ENCODE results near the gene CATSPERZ. TPM values are rescaled to one million over a fixed set of nuclear protein-coding genes. Genes with fewer than 3 reads are reported as not detected.

Gene CATSPERZ
- total and polyA plus RNA-seq, 9 of the 15 experiments (the other 6 are each of a cell fraction or from before 2014, with no cell fraction given): 0.86 to 8.5 (median 3.5) TPM

DNA sequence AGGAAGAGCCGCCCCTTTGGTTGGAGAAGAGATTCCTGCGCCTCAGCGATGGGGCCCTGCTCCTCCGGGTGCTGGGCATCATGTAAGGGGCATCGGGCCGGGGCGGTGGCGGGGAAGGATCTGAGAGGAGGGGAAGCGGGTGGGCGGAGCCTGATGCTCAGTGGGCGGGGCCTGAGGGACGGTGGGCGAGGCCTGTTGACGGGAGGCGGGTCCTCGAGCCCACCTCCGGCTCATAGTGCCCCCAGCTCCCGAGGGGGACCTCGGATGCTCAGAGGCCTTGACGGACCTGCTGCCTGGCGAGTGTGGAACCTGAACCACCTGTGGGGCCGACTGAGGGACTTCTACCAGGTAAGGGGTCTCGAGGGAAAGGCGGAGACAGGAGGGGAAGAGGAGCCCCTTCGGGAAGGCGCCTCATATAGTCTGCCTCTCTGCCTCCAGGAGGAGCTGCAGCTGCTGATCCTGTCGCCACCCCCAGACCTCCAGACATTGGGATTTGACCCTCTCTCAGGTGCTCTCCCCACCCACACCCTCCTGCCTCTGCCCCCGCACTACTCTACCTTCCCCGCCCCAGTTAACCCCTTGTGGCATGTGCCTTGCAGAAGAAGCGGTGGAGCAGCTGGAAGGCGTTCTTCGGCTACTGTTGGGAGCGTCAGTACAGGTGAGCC lies 40.6 kb downstream of the CATSPERZ start:
- H3K36me3 ChIP-seq (ENCODE audit: control insufficient read depth, insufficient read depth, low read length): no peaks in the 10 kb centered on the region
- POLR2A ChIA-PET: interaction anchor here (0.6 to 2.6 kb wide), 10 partner anchors 9 to 785 kb away, joined by 3 to 20 read pairs (median 3); partner anchors contain the start of genes PRDX5 and TRMT112
- WGBS (ENCODE audit: insufficient coverage, low coverage, missing lambda C conversion rate): 9% methylated on average over 12 of the region's 33 CpGs
- in situ Hi-C loops (cut with MboI): no loop called here
- DNase-seq (ENCODE audit: extremely low read depth in 1 of 4, low spot score in 3 of 4) (peak; percentile 66 to 83 (median 80)), FAIRE-seq (no peak), ATAC-seq (peak; percentile 63)
- H3K4me2 ChIP-seq (ENCODE audit: insufficient read depth, low read length): peak overlapping the region; percentile 75
- H3K27me3 ChIP-seq (ENCODE audit: control insufficient read depth in 2 of 2, insufficient read depth in 2 of 2, low read length in 2 of 2): no peaks in the 10 kb centered on the region
- intact Hi-C loops (cut with micrococcal nuclease): no loop called here
- no peaks in the 10 kb centered on the region for H3K79me2 ChIP-seq (ENCODE audit: control insufficient read depth, insufficient read depth, low read length)
- H3K4me1 ChIP-seq (replicated peaks in 1 of 2; ENCODE audit: control insufficient read depth in 2 of 2, insufficient read depth in 2 of 2, low read length in 2 of 2): peaks cover 25 to 64% of the 10 kb centered on the region in 2 experiments; a peak in 4 of 5 replicates
- peak overlapping the region; percentile 36 to 77; a peak in 3 of 4 replicates for H3K9ac ChIP-seq (ENCODE audit: insufficient read depth in 1 of 2, low read depth in 2 of 2, low read length in 2 of 2)
- CTCF ChIA-PET (ENCODE audit: low intra/inter-chr PET ratio): no interaction called here
- peak overlapping the region; percentile 28 for H3K4me3 ChIP-seq
- H4K20me1 ChIP-seq (replicated peaks; ENCODE audit: control insufficient read depth, insufficient read depth, low read length): no peaks in the 10 kb centered on the region; the same call in 1 of the 2 replicates
- H3K9me1 ChIP-seq (ENCODE audit: control insufficient read depth, insufficient read depth, low read length): no peaks in the 10 kb centered on the region
- H2AFZ ChIP-seq (ENCODE audit: low read depth, low read length): peak overlapping the region; percentile 86
- H3K27ac ChIP-seq (ENCODE audit: extremely low read depth, low read depth, low read length): no peak overlapping the region; the same call in 2 of the 3 replicates
- H3K9me3 ChIP-seq (replicated peaks; ENCODE audit: control insufficient read depth, insufficient read depth, low read depth, low read length): no peaks in the 10 kb centered on the region
- no TSS peak for BruUV-seq (replicated peaks)
- TF ChIP-seq TARDBP (IDR thresholded peaks at IDR 0.05) (no peak), TBL1XR1 (IDR thresholded peaks at IDR 0.05; ENCODE audit: low read length in 2 of 2) (no peak), MCM2 (IDR thresholded peaks at IDR 0.05; ENCODE audit: low read depth) (no peak), ATF7 (IDR thresholded peaks at IDR 0.05) (0 out of 2 replicates have a peak, but pooled peaks have one; percentile 11), AFF4 (CRISPR knock-in tag; IDR thresholded peaks at IDR 0.05) (no peak), TAF15 (IDR thresholded peaks at IDR 0.05; ENCODE audit: low read depth, low read length) (no peak), POLR2AphosphoS5 (IDR thresholded peaks at IDR 0.05; ENCODE audit: control insufficient read depth, insufficient read depth, low read depth, low read length) (no peak), UBTF (IDR thresholded peaks at IDR 0.05; ENCODE audit: borderline replicate concordance in 1 of 2, low read depth in 2 of 2, low read length in 2 of 2) (no peak), KAT7 (CRISPR knock-in tag; IDR thresholded peaks at IDR 0.05; ENCODE audit: borderline replicate concordance) (no peak; the same call in 1 of the 2 replicates), MIER1 (IDR thresholded peaks at IDR 0.05; ENCODE audit: low read depth) (no peak), ARID3A (IDR thresholded peaks at IDR 0.05; ENCODE audit: borderline replicate concordance, low read depth, low read length) (no peak), RAD51 (IDR thresholded peaks at IDR 0.05; ENCODE audit: borderline replicate concordance, low read depth) (no peak)
